Esophagus squamous epithelium (tissue), 4 donors: ENCODE results near the gene UQCRC1.

Source experiments
- CTCF ChIP-seq, 6 experiments: fragments of 450-650 bp in 4 of 6; fragments of 200-600 bp in 2 of 6; sonication (generic) in 2 of 6; IDR thresholded peaks; one replicate each; pipeline ENCODE4 v1.5.1; 2016 to 2019; ENCODE audit warnings: antibody characterized with exemption in 6 of 6, mild to moderate bottlenecking in 4 of 6, moderate library complexity in 4 of 6
- POLR2A ChIP-seq, 4 donors: fragments of 450-650 bp; IDR thresholded peaks; one replicate each; pipeline ENCODE4 v1.6.1; 2017; ENCODE audit warnings: antibody characterized with exemption in 4 of 4, mild to moderate bottlenecking in 4 of 4, moderate library complexity in 3 of 4

DNA sequence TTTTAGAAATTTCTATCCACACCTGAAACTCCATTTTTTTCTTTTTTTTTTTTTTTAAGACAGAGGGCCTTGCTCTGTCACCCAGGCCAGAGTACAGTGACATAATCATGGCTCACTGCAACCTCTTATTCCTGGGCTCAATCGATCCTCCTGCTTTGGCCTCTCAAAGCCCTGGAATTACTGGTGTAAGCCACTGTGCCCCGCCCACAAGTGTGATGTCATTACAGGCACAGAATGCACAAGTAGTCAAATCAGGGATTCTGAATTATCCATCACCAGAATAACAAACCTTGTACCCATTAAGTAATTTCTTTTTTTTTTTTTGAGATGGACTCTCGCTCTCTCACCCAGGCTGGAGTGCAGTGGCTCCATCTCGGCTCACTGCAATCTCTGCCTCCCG lies 1.9 kb downstream of the UQCRC1 start:
- no peak for TF ChIP-seq POLR2A (IDR thresholded peaks at IDR 0.05)
- TF ChIP-seq CTCF (IDR thresholded peaks at IDR 0.05): no peak
